Measurements from ENCODE around the gene GASK1A. TPM values are rescaled to one million over a fixed set of nuclear protein-coding genes. Genes with fewer than 3 reads are reported as not detected.

The GASK1A gene
- polyA plus RNA-seq, 2 of the 4 experiments (the other 2 are of a cell fraction): not detected

GRCh38 chr3:43075904-43076661 lies 97.0 kb downstream of the GASK1A start:
- DNase-seq (ENCODE audit: low read depth in 1 of 2, low spot score in 1 of 2) (no peak), FAIRE-seq (no peak), ATAC-seq (0 out of 6 replicates have a peak, but pooled peaks of 1 of the 2 experiments have one; percentile 39)
- Histone ChIP-seq H3K4me1 (no peaks in the 10 kb centered on the region), H3K27ac (no peak overlapping the region), H3K4me3 (no peak overlapping the region), H3K9me3 (no peaks in the 10 kb centered on the region), H3K4me2 (no peak overlapping the region)
- CTCF ChIA-PET: no interaction called here
- TF ChIP-seq REST (IDR thresholded peaks at IDR 0.05) (no peak), HOXA7 (CRISPR knock-in tag; IDR thresholded peaks at IDR 0.05) (no peak), HEYL (CRISPR knock-in tag; IDR thresholded peaks at IDR 0.05) (no peak), EHMT2 (IDR thresholded peaks at IDR 0.05; ENCODE audit: low read depth) (no peak), CBX2 (IDR thresholded peaks at IDR 0.05; ENCODE audit: borderline replicate concordance, low read depth) (no peak), JUN (IDR thresholded peaks at IDR 0.05) (no peak), NFE2L2 (conservative IDR thresholded peaks at IDR 0.05; ENCODE audit: low read length) (no peak), CHD4 (IDR thresholded peaks at IDR 0.05; ENCODE audit: borderline replicate concordance) (no peak), ESRRA (IDR thresholded peaks at IDR 0.05; ENCODE audit: borderline replicate concordance, low read length) (no peak)
- POLR2A ChIA-PET: no interaction called here
- WGBS (ENCODE audit: missing lambda C conversion rate): 50% methylated on average over 2 of the region's 5 CpGs

- TF ChIP-seq TFCP2L1 (CRISPR knock-in tag; IDR thresholded peaks at IDR 0.05) (no peak), ELK1 (IDR thresholded peaks at IDR 0.05; ENCODE audit: low read depth, low read length) (no peak), CHD2 (IDR thresholded peaks at IDR 0.05; ENCODE audit: low read length, partially characterized antibody) (no peak), EP300 (IDR thresholded peaks at IDR 0.05) (no peak), TP53 (CRISPR knock-in tag; IDR thresholded peaks at IDR 0.05) (no peak), FOSB (CRISPR knock-in tag; IDR thresholded peaks at IDR 0.05) (no peak), RAD21 (conservative IDR thresholded peaks at IDR 0.05 in 1 of 2, IDR thresholded peaks at IDR 0.05 in 1 of 2) (no peak), CEBPB (IDR thresholded peaks at IDR 0.05) (no peak), POLR2AphosphoS2 (conservative IDR thresholded peaks at IDR 0.05; ENCODE audit: low read length) (no peak), SREBF2 (IDR thresholded peaks at IDR 0.05) (no peak), PHF8 (IDR thresholded peaks at IDR 0.05; ENCODE audit: borderline replicate concordance, low read depth) (no peak), KDM1A (IDR thresholded peaks at IDR 0.05; ENCODE audit: low read depth) (no peak), NFE2L2 (conservative IDR thresholded peaks at IDR 0.05; ENCODE audit: low read length) (no peak), HOXB5 (CRISPR knock-in tag; IDR thresholded peaks at IDR 0.05) (no peak), HOXB13 (CRISPR knock-in tag; IDR thresholded peaks at IDR 0.05; ENCODE audit: low read depth) (no peak), NPAS2 (CRISPR knock-in tag; IDR thresholded peaks at IDR 0.05; ENCODE audit: borderline replicate concordance) (no peak), BCL3 (IDR thresholded peaks at IDR 0.05) (no peak)
- CTCF ChIA-PET: no interaction called here
- Histone ChIP-seq H3K4me1 (no peaks in the 10 kb centered on the region), H3K27ac (no peak overlapping the region), H3K4me3 (no peak overlapping the region), H3K4me2 (no peak overlapping the region), H3K9me3 (no peaks in the 10 kb centered on the region)
- 92% methylated on average over 4 of the region's 4 CpGs for WGBS (ENCODE audit: missing lambda C conversion rate)
- ATAC-seq (no peak), FAIRE-seq (no peak), DNase-seq (ENCODE audit: low read depth in 1 of 2, low spot score in 1 of 2) (no peak)
- POLR2A ChIA-PET: no interaction called here
These were observed 97.7 kb downstream of the GASK1A start for GRCh38 chr3:43076857-43077256.

Data from A549 (cell line).